Fibroblast of mammary gland (primary cell): ENCODE data around the gene CCDC177.
A peak's percentile ranks its signal among the peaks of the same experiment; 100 is the strongest.

Source experiments
- DNase-seq: peaks from one replicate; pipeline ENCODE4 v3.0.0-alpha.2; 2010; ENCODE audit warnings: low read depth
- H3K4me3 ChIP-seq: 2 replicates; pipeline ENCODE4 v1.5.1; 2011; ENCODE audit warnings: low read depth, mild to moderate bottlenecking, low read length, moderate library complexity; ENCODE audit not compliant: control insufficient read depth
- CTCF ChIP-seq: conservative IDR thresholded peaks from 2 replicates; pipeline ENCODE4 v1.5.1; 2011; ENCODE audit warnings: low read depth, low read length, inconsistent platforms; ENCODE audit not compliant: control insufficient read depth, insufficient read depth

CCDC177 gene

GRCh38 chr14:69582829-69583228, 8.2 kb upstream of the CCDC177 start:
- no peak for TF ChIP-seq CTCF
- no peak for DNase-seq
- no peak overlapping the region for H3K4me3 ChIP-seq

- TF ChIP-seq CTCF: no peak
- H3K4me3 ChIP-seq: no peak overlapping the region
- DNase-seq: peak; percentile 82
Measured at GRCh38 chr14:69582212-69582611, 7.5 kb upstream of the CCDC177 start.

DNA sequence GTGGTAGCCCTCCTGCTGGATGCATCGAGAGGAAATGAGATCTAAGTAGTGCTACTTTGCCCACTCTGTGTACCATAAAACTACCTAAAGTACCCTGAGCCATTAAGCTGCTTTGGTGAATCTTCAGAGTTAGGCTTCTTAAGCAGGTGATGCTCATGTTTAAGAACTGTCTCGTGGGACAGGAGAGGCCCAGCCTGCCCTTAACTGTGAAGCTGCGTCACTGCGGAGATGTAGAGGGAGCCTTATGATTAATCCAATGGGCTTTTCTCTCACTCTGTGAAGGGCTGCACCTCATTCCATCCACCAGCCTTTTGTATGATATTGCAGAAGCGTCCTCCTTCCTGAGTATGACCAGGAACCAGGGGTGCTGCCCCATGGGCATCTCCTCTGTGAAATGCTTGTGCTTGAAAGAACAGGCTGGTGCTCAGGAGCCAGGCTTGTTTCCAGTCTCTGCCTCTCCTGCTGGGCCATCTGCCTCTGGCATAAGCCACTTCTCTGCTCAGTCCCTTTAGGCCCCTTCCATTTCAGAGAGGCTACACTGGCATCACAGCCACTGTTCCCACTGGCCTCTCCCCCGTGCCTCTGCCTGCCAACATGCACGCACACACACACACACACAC, 6.8 kb upstream of the CCDC177 start:
- no peak for DNase-seq

DNA sequence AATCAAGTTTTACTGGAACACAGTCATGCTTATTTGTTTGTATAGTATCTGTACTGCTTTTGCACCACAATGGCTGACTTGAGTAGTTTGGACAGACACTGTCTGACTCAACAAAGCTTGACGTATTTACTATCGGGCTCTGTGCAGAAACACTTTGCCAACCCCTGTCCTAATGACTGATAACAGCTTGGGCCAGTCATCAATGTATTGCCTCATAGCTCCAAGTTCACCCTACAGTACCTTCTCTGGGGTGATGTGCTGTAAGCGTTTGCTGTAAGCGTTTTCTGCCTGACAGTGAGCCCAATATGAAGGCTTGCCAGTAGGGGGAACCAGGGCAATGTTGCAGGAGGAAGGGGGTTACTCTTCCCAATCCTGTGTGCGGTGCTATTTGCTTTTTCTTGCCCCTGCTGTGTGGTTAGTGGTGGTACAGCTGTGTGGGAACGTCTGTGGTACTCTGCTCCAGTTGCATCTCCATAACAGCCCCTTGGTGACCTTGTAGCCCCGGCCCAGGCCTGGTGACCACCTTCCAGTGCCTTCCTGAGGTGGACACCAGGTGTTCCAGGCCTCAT, 5.4 kb upstream of the CCDC177 start:
- DNase-seq: peak; percentile 100
- TF ChIP-seq CTCF: peak; percentile 89
- H3K4me3 ChIP-seq: no peak overlapping the region

More for the DNA sequence above, 6.8 kb upstream of the CCDC177 start:
- H3K4me3 ChIP-seq: no peak overlapping the region
- TF ChIP-seq CTCF: no peak

GRCh38 chr14:69579476-69579875, 4.8 kb upstream of the CCDC177 start:
- no peak for DNase-seq
- H3K4me3 ChIP-seq: no peak overlapping the region
- no peak for TF ChIP-seq CTCF

GRCh38 chr14:69574954-69575295, 254 bp upstream of the CCDC177 start:
- H3K4me3 ChIP-seq: no peak overlapping the region
- no peak for DNase-seq
- no peak for TF ChIP-seq CTCF
